SK-N-SH treated with all-trans-retinoic acid at 6 μM for 48 hours (cell line): ENCODE data around the gene PSMA6.

ENCODE experiments used
- ARNTL ChIP-seq: fragments of 450-650 bp; formaldehyde crosslinking; IDR thresholded peaks from 2 replicates; pipeline ENCODE4 v1.5.0; 2020; ENCODE audit warnings: low read depth, mild to moderate bottlenecking, moderate library complexity, borderline replicate concordance
- CREB5 ChIP-seq: fragments of 250-450 bp; sonication (Bioruptor Pico); IDR thresholded peaks from 2 replicates; pipeline ENCODE4 v1.5.1; 2020; ENCODE audit warnings: low read depth, mild to moderate bottlenecking, moderate library complexity
- ESRRG ChIP-seq: fragments of 250-450 bp; sonication (Bioruptor Pico); IDR thresholded peaks from 2 replicates; pipeline ENCODE4 v1.6.1; 2021; ENCODE audit warnings: mild to moderate bottlenecking
- PATZ1 ChIP-seq: fragments of 250-450 bp; sonication (Bioruptor Pico); IDR thresholded peaks from 2 replicates; pipeline ENCODE4 v1.8.0; 2020; ENCODE audit warnings: mild to moderate bottlenecking, moderate library complexity, borderline replicate concordance
- POU6F1 ChIP-seq: fragments of 250-450 bp; sonication (Bioruptor Pico); IDR thresholded peaks from 2 replicates; pipeline ENCODE4 v1.8.0; 2021; ENCODE audit warnings: low read depth, mild to moderate bottlenecking, moderate library complexity, borderline replicate concordance
- PPARA ChIP-seq: fragments of 250-450 bp; sonication (Bioruptor Pico); IDR thresholded peaks from 2 replicates; pipeline ENCODE4 v1.5.0; 2020; ENCODE audit warnings: mild to moderate bottlenecking, borderline replicate concordance
- SNAI2 ChIP-seq: fragments of 250-450 bp; sonication (Bioruptor Pico); IDR thresholded peaks from 2 replicates; pipeline ENCODE4 v1.5.0; 2020; ENCODE audit warnings: mild to moderate bottlenecking, moderate library complexity
- TCF4 ChIP-seq: fragments of 250-450 bp; sonication (Bioruptor Pico); IDR thresholded peaks from 2 replicates; pipeline ENCODE4 v1.8.0; 2021; ENCODE audit warnings: mild to moderate bottlenecking, moderate library complexity, borderline replicate concordance
- TOX ChIP-seq: fragments of 250-450 bp; sonication (Bioruptor Pico); IDR thresholded peaks from 2 replicates; pipeline ENCODE4 v1.8.0; 2021; ENCODE audit warnings: mild to moderate bottlenecking, moderate library complexity, borderline replicate concordance
- TSHZ2 ChIP-seq: fragments of 250-450 bp; sonication (Bioruptor Pico); IDR thresholded peaks from 2 replicates; pipeline ENCODE4 v1.5.0; 2020; ENCODE audit warnings: mild to moderate bottlenecking, moderate library complexity
- ZFP3 ChIP-seq: fragments of 250-450 bp; sonication (Bioruptor Pico); IDR thresholded peaks from 2 replicates; pipeline ENCODE4 v1.5.0; 2020; ENCODE audit warnings: mild to moderate bottlenecking, moderate library complexity
- ZFP30 ChIP-seq: fragments of 450-650 bp; formaldehyde crosslinking; IDR thresholded peaks from 2 replicates; pipeline ENCODE4 v1.5.0; 2022; ENCODE audit warnings: mild to moderate bottlenecking, moderate library complexity

- TF ChIP-seq ARNTL (CRISPR knock-in tag) (no peak), PATZ1 (CRISPR knock-in tag) (no peak), ZFP30 (no peak), CREB5 (no peak), ZFP3 (CRISPR knock-in tag) (no peak), POU6F1 (CRISPR knock-in tag) (no peak), ESRRG (no peak), TCF4 (CRISPR knock-in tag) (no peak), TOX (CRISPR knock-in tag) (no peak), TSHZ2 (no peak), SNAI2 (CRISPR knock-in tag) (no peak), PPARA (CRISPR knock-in tag) (no peak)
Observed at GRCh38 chr14:35362450-35362849, 70.3 kb downstream of the PSMA6 start.
